ENCODE measurements around the gene ZNF124.

DNA sequence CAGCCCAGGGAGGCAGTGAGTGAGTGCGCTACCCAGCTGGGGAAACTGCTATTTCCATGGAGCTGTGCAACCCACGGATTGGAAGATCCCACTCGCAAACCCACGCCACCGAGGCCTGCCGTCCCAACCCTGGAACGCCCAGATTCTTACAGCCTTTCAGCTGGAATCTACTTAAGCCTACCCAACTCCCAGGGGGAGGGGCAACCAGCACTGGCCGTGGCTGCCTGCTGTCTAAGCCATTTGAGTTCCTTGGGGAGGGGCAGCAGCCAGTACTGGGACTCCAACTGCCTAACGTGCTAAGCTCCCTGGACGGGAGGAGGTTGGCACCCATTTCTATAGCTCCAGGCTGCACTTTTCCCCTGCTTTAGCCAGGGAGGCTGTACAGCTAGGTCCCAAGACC, 40.6 kb downstream of the ZNF124 start:
- TF ChIP-seq, protein P1, sequence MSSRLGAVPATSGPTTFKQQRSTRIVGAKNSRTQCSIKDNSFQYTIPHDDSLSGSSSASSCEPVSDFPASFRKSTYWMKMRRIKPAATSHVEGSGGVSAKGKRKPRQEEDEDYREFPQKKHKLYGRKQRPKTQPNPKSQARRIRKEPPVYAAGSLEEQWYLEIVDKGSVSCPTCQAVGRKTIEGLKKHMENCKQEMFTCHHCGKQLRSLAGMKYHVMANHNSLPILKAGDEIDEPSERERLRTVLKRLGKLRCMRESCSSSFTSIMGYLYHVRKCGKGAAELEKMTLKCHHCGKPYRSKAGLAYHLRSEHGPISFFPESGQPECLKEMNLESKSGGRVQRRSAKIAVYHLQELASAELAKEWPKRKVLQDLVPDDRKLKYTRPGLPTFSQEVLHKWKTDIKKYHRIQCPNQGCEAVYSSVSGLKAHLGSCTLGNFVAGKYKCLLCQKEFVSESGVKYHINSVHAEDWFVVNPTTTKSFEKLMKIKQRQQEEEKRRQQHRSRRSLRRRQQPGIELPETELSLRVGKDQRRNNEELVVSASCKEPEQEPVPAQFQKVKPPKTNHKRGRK (CRISPR knock-in tag; IDR thresholded peaks at IDR 0.05; ENCODE audit: borderline replicate concordance), result no peak
- TF ChIP-seq HMGA2 (CRISPR knock-in tag; IDR thresholded peaks at IDR 0.05), result no peak
- no peak for TF ChIP-seq JUN (CRISPR knock-in tag; IDR thresholded peaks at IDR 0.05)

Data from WTC11 (cell line).